ENCODE measurements around the gene TMEM163. TPM values are rescaled to one million over a fixed set of nuclear protein-coding genes. Genes with fewer than 3 reads are reported as not detected.

Gene TMEM163
- total RNA-seq, 1 experiment from 2014 or later, result 2.5 TPM

GRCh38 chr2:134536296-134536695 is 182.5 kb downstream of the TMEM163 start:
- no peaks in the 10 kb centered on the region for H3K27me3 Mint-ChIP-seq (ENCODE audit: unreplicated experiment)
- CTCF ChIA-PET, result no interaction called here
- H3K27ac Mint-ChIP-seq (ENCODE audit: unreplicated experiment), result no peak overlapping the region
- intact Hi-C loops (cut with micrococcal nuclease; ENCODE audit: unreplicated experiment), result no loop called here
- H3K4me3 Mint-ChIP-seq (ENCODE audit: low read depth, unreplicated experiment), result no peak overlapping the region
- H3K9me3 Mint-ChIP-seq (ENCODE audit: low read depth, unreplicated experiment), result no peaks in the 10 kb centered on the region
- no peak for DNase-seq
- no peak for TF ChIP-seq CTCF (IDR thresholded peaks at IDR 0.05; ENCODE audit: unreplicated experiment)
- BruUV-seq (replicated peaks), result no TSS peak
- H3K4me1 Mint-ChIP-seq (ENCODE audit: low read depth, unreplicated experiment), result no peaks in the 10 kb centered on the region
- no peaks in the 10 kb centered on the region for H3K36me3 Mint-ChIP-seq (ENCODE audit: insufficient read depth, unreplicated experiment)

- no peaks in the 10 kb centered on the region for H3K36me3 Mint-ChIP-seq (ENCODE audit: insufficient read depth, unreplicated experiment)
- no peaks in the 10 kb centered on the region for H3K4me1 Mint-ChIP-seq (ENCODE audit: low read depth, unreplicated experiment)
- no peaks in the 10 kb centered on the region for H3K9me3 Mint-ChIP-seq (ENCODE audit: low read depth, unreplicated experiment)
- no TSS peak for BruUV-seq (replicated peaks)
- no peak for DNase-seq
- TF ChIP-seq CTCF (IDR thresholded peaks at IDR 0.05; ENCODE audit: unreplicated experiment), result no peak
- H3K27me3 Mint-ChIP-seq (ENCODE audit: unreplicated experiment), result no peaks in the 10 kb centered on the region
- intact Hi-C loops (cut with micrococcal nuclease; ENCODE audit: unreplicated experiment), result no loop called here
- CTCF ChIA-PET, result interaction anchor here (0.6 to 1.0 kb wide), 2 partner anchors 91 to 385 kb away, joined by 5 to 9 read pairs; no protein-coding TSS in a partner anchor
- H3K4me3 Mint-ChIP-seq (ENCODE audit: low read depth, unreplicated experiment), result no peak overlapping the region
- no peak overlapping the region for H3K27ac Mint-ChIP-seq (ENCODE audit: unreplicated experiment)
These were observed 186.3 kb downstream of the TMEM163 start for GRCh38 chr2:134532537-134532936.

GRCh38 chr2:134527381-134527780 is 191.4 kb downstream of the TMEM163 start:
- CTCF ChIA-PET, result no interaction called here
- intact Hi-C loops (cut with micrococcal nuclease; ENCODE audit: unreplicated experiment), result no loop called here
- BruUV-seq (replicated peaks), result no TSS peak
- Mint-ChIP-seq H3K27me3 (ENCODE audit: unreplicated experiment) (no peaks in the 10 kb centered on the region), H3K4me1 (ENCODE audit: low read depth, unreplicated experiment) (no peaks in the 10 kb centered on the region), H3K9me3 (ENCODE audit: low read depth, unreplicated experiment) (no peaks in the 10 kb centered on the region), H3K36me3 (ENCODE audit: insufficient read depth, unreplicated experiment) (no peaks in the 10 kb centered on the region), H3K27ac (ENCODE audit: unreplicated experiment) (no peak overlapping the region), H3K4me3 (ENCODE audit: low read depth, unreplicated experiment) (no peak overlapping the region)
- DNase-seq, result no peak
- no peak for TF ChIP-seq CTCF (IDR thresholded peaks at IDR 0.05; ENCODE audit: unreplicated experiment)

GRCh38 chr2:134522496-134523455 is 196.0 kb downstream of the TMEM163 start:
- Mint-ChIP-seq H3K4me3 (ENCODE audit: low read depth, unreplicated experiment) (no peak overlapping the region), H3K36me3 (ENCODE audit: insufficient read depth, unreplicated experiment) (no peaks in the 10 kb centered on the region), H3K27me3 (ENCODE audit: unreplicated experiment) (no peaks in the 10 kb centered on the region), H3K4me1 (ENCODE audit: low read depth, unreplicated experiment) (no peaks in the 10 kb centered on the region), H3K9me3 (ENCODE audit: low read depth, unreplicated experiment) (no peaks in the 10 kb centered on the region), H3K27ac (ENCODE audit: unreplicated experiment) (no peak overlapping the region)
- BruUV-seq (replicated peaks), result no TSS peak
- CTCF ChIA-PET, result no interaction called here
- DNase-seq, result no peak
- intact Hi-C loops (cut with micrococcal nuclease; ENCODE audit: unreplicated experiment), result no loop called here
- TF ChIP-seq CTCF (IDR thresholded peaks at IDR 0.05; ENCODE audit: unreplicated experiment), result no peak

All from Calu3 (cell line).